H9 (cell line): ENCODE measurements around the gene ALOX5. TPM values are rescaled to one million over a fixed set of nuclear protein-coding genes. Genes with fewer than 3 reads are reported as not detected.

Source experiments
- DNase-seq: peaks from one replicate; pipeline ENCODE4 v3.0.0-alpha.2; 2017
- H2AFZ ChIP-seq: one replicate; pipeline ENCODE4 v1.6.1; 2013; ENCODE audit warnings: mild to moderate bottlenecking, low read length, control low read depth, moderate library complexity
- H2AK5ac ChIP-seq: 2 replicates; pipeline ENCODE4 v1.6.1; 2013; ENCODE audit warnings: low read length, control low read depth, mixed read lengths; ENCODE audit not compliant: insufficient read length
- H2BK120ac ChIP-seq: one replicate; pipeline ENCODE4 v1.6.1; 2013; ENCODE audit warnings: low read depth, mild to moderate bottlenecking, low read length, control low read depth, inconsistent platforms; ENCODE audit not compliant: poor library complexity, severe bottlenecking
- H2BK12ac ChIP-seq: 2 replicates; pipeline ENCODE4 v1.6.1; 2013; ENCODE audit warnings: low read length, control low read depth, mixed read lengths, low read depth; ENCODE audit not compliant: insufficient read length
- H2BK15ac ChIP-seq: 2 replicates; pipeline ENCODE4 v1.6.1; 2013; ENCODE audit warnings: low read depth, low read length, control low read depth
- H2BK20ac ChIP-seq: one replicate; pipeline ENCODE4 v1.6.1; 2013; ENCODE audit warnings: low read depth, mild to moderate bottlenecking, low read length, control low read depth, inconsistent platforms; ENCODE audit not compliant: poor library complexity, severe bottlenecking
- H2BK5ac ChIP-seq: 2 replicates; pipeline ENCODE4 v1.6.1; 2013; ENCODE audit warnings: low read length, control low read depth, mixed read lengths; ENCODE audit not compliant: insufficient read length
- H3K14ac ChIP-seq: 2 replicates; pipeline ENCODE4 v1.6.1; 2013; ENCODE audit warnings: low read length, control low read depth; ENCODE audit not compliant: insufficient read depth
- H3K18ac ChIP-seq: 2 replicates; pipeline ENCODE4 v1.6.1; 2013; ENCODE audit warnings: low read depth, mild to moderate bottlenecking, mixed read lengths, low read length, control low read depth; ENCODE audit not compliant: insufficient read length
- H3K23ac ChIP-seq: 2 replicates; pipeline ENCODE4 v1.6.1; 2013; ENCODE audit warnings: low read length, control low read depth, mixed read lengths, low read depth; ENCODE audit not compliant: insufficient read length
- H3K23me2 ChIP-seq: 2 replicates; pipeline ENCODE4 v1.6.1; 2013; ENCODE audit warnings: low read depth, mild to moderate bottlenecking, mixed read lengths, low read length, control low read depth; ENCODE audit not compliant: insufficient read length, poor library complexity, severe bottlenecking
- H3K27ac ChIP-seq: 2 replicates; pipeline ENCODE4 v1.5.1; 2013; ENCODE audit warnings: low read length, control low read depth, mixed read lengths, low read depth; ENCODE audit not compliant: insufficient read length
- H3K27me3 ChIP-seq: 2 replicates; pipeline ENCODE4 v1.6.1; 2013; ENCODE audit warnings: low read length, control low read depth, inconsistent platforms; ENCODE audit not compliant: insufficient read depth
- H3K4ac ChIP-seq: 2 replicates; pipeline ENCODE4 v1.6.1; 2013; ENCODE audit warnings: low read depth, mild to moderate bottlenecking, control low read depth, inconsistent platforms, low read length, moderate library complexity
- H3K4me1 ChIP-seq: 2 replicates; pipeline ENCODE4 v1.6.1; 2013; ENCODE audit warnings: low read length, control low read depth, inconsistent platforms; ENCODE audit not compliant: insufficient read depth
- H3K4me2 ChIP-seq: 2 replicates; pipeline ENCODE4 v1.6.1; 2013; ENCODE audit warnings: low read length, control low read depth, mixed read lengths; ENCODE audit not compliant: insufficient read length, insufficient read depth
- H3K56ac ChIP-seq: 2 replicates; pipeline ENCODE4 v1.6.1; 2013; ENCODE audit warnings: low read depth, mild to moderate bottlenecking, mixed read lengths, low read length, control low read depth; ENCODE audit not compliant: insufficient read length
- H3K79me1 ChIP-seq: 2 replicates; pipeline ENCODE4 v1.6.1; 2013; ENCODE audit warnings: low read depth, mild to moderate bottlenecking, moderate library complexity, low read length, control low read depth, inconsistent platforms; ENCODE audit not compliant: insufficient read depth, poor library complexity, severe bottlenecking
- H3K79me2 ChIP-seq: 2 replicates; pipeline ENCODE4 v1.6.1; 2013; ENCODE audit warnings: low read length, control low read depth, inconsistent platforms; ENCODE audit not compliant: insufficient read depth
- H3K9ac ChIP-seq: 2 replicates; pipeline ENCODE4 v1.6.1; 2013; ENCODE audit warnings: low read length, control low read depth, mixed read lengths; ENCODE audit not compliant: insufficient read length; ENCODE audit errors: extremely low read depth
- H3K9me3 ChIP-seq: one replicate; pipeline ENCODE4 v1.6.1; 2013; ENCODE audit warnings: low read depth, low read length, inconsistent platforms; ENCODE audit not compliant: control insufficient read depth
- H3T11ph ChIP-seq: one replicate; pipeline ENCODE4 v1.6.1; 2013; ENCODE audit warnings: mild to moderate bottlenecking, low read length, control low read depth, inconsistent platforms
- H4K20me1 ChIP-seq: one replicate; pipeline ENCODE4 v1.6.1; 2013; ENCODE audit not compliant: control insufficient read depth, insufficient read length, insufficient read depth
- H4K5ac ChIP-seq: 2 replicates; pipeline ENCODE4 v1.6.1; 2013; ENCODE audit warnings: low read depth, mild to moderate bottlenecking, mixed read lengths, low read length, control low read depth; ENCODE audit not compliant: insufficient read length
- H4K8ac ChIP-seq: replicated peaks from 2 replicates; pipeline ENCODE4 v1.6.1; 2013; ENCODE audit warnings: low read length, control low read depth, mixed read lengths, low read depth; ENCODE audit not compliant: insufficient read length
- H4K91ac ChIP-seq: 2 replicates; pipeline ENCODE4 v1.6.1; 2013; ENCODE audit warnings: low read depth, mild to moderate bottlenecking, moderate library complexity, mixed read lengths, low read length, control low read depth; ENCODE audit not compliant: insufficient read length
- H3K27ac Mint-ChIP-seq, 3 experiments: 2 replicates in 2 of 3; 3 replicates in 1 of 3; pipeline ENCODE4 v1.8.0; 2020 to 2021; ENCODE audit warnings: mixed read lengths in 3 of 3, mild to moderate bottlenecking in 1 of 3, moderate library complexity in 1 of 3
- H3K27me3 Mint-ChIP-seq: 2 replicates; pipeline ENCODE4 v1.8.0; 2021; ENCODE audit warnings: low read depth, mild to moderate bottlenecking, moderate library complexity, mixed read lengths
- H3K36me3 Mint-ChIP-seq, 3 experiments: 2 replicates in 2 of 3; 3 replicates in 1 of 3; pipeline ENCODE4 v1.8.0; 2020 to 2021; ENCODE audit warnings: low read depth in 3 of 3, mixed read lengths in 3 of 3; ENCODE audit not compliant: insufficient read depth in 1 of 3
- H3K4me1 Mint-ChIP-seq, 2 experiments: 2 replicates each; pipeline ENCODE4 v1.8.0; 2020; ENCODE audit warnings: mixed read lengths in 2 of 2
- H3K4me3 Mint-ChIP-seq, 2 experiments: 2 replicates in 1 of 2; 3 replicates in 1 of 2; pipeline ENCODE4 v1.8.0; 2020 to 2021; ENCODE audit warnings: mild to moderate bottlenecking in 2 of 2, mixed read lengths in 2 of 2, moderate library complexity in 1 of 2
- H3K9me3 Mint-ChIP-seq, 2 experiments: 2 replicates in 1 of 2; 3 replicates in 1 of 2; pipeline ENCODE4 v1.8.0; 2020; ENCODE audit warnings: mild to moderate bottlenecking in 2 of 2, mixed read lengths in 2 of 2, moderate library complexity in 1 of 2
- WGBS: extraction: QIAGEN DNeasy Blood & Tissue Kit; methylation state at CpG from one replicate; pipeline ENCODE4 v1.1.7; 2013; ENCODE audit warnings: missing lambda C conversion rate, low lambda C conversion rate, mixed read lengths; ENCODE audit not compliant: insufficient read length; ENCODE audit errors: extremely low coverage; 5-methylcytosine and 5-hydroxymethylcytosine counted together
- total RNA-seq: library from RNA; stranded (reverse); gene quantifications from 2 replicates; pipeline ENCODE4 v1.2.1, GENCODE V29; 2021
- TF ChIP-seq, protein P1 (sequence below): fragments of 200-600 bp; sonication (generic); conservative IDR thresholded peaks from 3 replicates; pipeline ENCODE4 v1.8.0; 2021; ENCODE audit warnings: antibody characterized with exemption, mild to moderate bottlenecking

The ALOX5 gene
- total RNA-seq, 1 experiment from 2014 or later: 3.7 TPM

DNA sequence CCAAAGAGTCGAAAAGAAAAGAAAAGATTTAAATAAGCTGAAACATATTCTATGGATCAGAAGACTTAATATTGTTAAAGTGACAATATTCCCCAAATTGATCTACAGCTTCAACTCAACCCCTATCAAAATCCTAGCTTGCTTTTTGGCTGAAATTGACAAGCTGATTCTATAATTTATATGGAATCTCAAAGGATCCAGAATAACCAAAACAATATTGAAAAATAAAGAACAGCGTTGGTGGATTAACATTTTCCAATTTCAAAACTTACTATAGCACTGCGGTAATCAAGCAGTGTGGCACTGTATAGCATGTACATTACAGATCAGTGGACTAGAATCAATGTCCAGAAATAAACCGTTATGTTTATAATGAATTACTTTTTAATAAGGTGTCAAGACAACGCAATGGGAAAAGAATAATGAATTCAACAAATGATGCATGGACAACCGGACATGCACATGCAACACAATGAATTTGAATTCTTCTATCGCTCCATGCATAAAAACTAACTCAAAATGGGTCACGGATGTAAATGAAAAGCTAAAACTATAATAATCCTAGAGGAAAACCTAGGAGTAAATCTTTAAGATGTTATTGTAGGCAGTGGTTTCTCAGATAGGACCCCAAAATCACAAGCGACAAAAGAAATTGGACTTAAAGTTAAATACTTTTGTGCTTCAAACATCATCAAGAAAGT, 1.6 kb upstream of the ALOX5 start:
- WGBS: no CpG with 5 or more reads among the region's 9 CpGs
- no peak overlapping the region for H4K91ac ChIP-seq
- Mint-ChIP-seq H3K4me3 (peak overlapping the region in 1 of 2 experiments; percentile 88; a peak in 3 of 5 replicates), H3K4me1 (peaks cover 14 to 17% of the 10 kb centered on the region in 2 experiments), H3K36me3 (no peaks in the 10 kb centered on the region; a peak in 1 of 7 replicates), H3K27ac (no peak overlapping the region), H3K9me3 (peaks cover 0 to 4% of the 10 kb centered on the region in 2 experiments; a peak in 1 of 5 replicates), H3K27me3 (peaks cover 91% of the 10 kb centered on the region)
- no peak overlapping the region for H3K27ac ChIP-seq
- no peak overlapping the region for H2BK12ac ChIP-seq
- no peaks in the 10 kb centered on the region for H3K79me2 ChIP-seq
- no peak overlapping the region for H2BK5ac ChIP-seq
- H2AFZ ChIP-seq: no peak overlapping the region
- no peak overlapping the region for H4K8ac ChIP-seq
- H3K27me3 ChIP-seq: peaks cover 15% of the 10 kb centered on the region; the same call in 1 of the 2 replicates
- no peak overlapping the region for H4K5ac ChIP-seq
- H3K23me2 ChIP-seq: peaks cover 12% of the 10 kb centered on the region
- H3K79me1 ChIP-seq: no peaks in the 10 kb centered on the region
- H3K56ac ChIP-seq: no peak overlapping the region
- no peak overlapping the region for H3K9ac ChIP-seq
- DNase-seq: no peak
- no peak overlapping the region for H3K14ac ChIP-seq
- H2AK5ac ChIP-seq: no peak overlapping the region
- no peak overlapping the region for H3T11ph ChIP-seq
- no peak overlapping the region for H3K4ac ChIP-seq
- no peak overlapping the region for H3K4me2 ChIP-seq
- no peak overlapping the region for H2BK15ac ChIP-seq
- TF ChIP-seq, protein P1, sequence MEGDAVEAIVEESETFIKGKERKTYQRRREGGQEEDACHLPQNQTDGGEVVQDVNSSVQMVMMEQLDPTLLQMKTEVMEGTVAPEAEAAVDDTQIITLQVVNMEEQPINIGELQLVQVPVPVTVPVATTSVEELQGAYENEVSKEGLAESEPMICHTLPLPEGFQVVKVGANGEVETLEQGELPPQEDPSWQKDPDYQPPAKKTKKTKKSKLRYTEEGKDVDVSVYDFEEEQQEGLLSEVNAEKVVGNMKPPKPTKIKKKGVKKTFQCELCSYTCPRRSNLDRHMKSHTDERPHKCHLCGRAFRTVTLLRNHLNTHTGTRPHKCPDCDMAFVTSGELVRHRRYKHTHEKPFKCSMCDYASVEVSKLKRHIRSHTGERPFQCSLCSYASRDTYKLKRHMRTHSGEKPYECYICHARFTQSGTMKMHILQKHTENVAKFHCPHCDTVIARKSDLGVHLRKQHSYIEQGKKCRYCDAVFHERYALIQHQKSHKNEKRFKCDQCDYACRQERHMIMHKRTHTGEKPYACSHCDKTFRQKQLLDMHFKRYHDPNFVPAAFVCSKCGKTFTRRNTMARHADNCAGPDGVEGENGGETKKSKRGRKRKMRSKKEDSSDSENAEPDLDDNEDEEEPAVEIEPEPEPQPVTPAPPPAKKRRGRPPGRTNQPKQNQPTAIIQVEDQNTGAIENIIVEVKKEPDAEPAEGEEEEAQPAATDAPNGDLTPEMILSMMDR: no peak
- H4K20me1 ChIP-seq: no peaks in the 10 kb centered on the region
- no peak overlapping the region for H2BK120ac ChIP-seq
- H3K9me3 ChIP-seq: no peaks in the 10 kb centered on the region
- H2BK20ac ChIP-seq: no peak overlapping the region
- no peak overlapping the region for H3K18ac ChIP-seq
- H3K4me1 ChIP-seq: no peaks in the 10 kb centered on the region; the same call in 1 of the 2 replicates
- H3K23ac ChIP-seq: no peak overlapping the region
